Measurements from ENCODE around the gene ANXA3.
"Not testable (repeated sequence)": the region's sequence is repeated elsewhere in the genome, so short reads cannot be mapped to it uniquely, and the experiment has no call there.

- TF ChIP-seq, protein P1, sequence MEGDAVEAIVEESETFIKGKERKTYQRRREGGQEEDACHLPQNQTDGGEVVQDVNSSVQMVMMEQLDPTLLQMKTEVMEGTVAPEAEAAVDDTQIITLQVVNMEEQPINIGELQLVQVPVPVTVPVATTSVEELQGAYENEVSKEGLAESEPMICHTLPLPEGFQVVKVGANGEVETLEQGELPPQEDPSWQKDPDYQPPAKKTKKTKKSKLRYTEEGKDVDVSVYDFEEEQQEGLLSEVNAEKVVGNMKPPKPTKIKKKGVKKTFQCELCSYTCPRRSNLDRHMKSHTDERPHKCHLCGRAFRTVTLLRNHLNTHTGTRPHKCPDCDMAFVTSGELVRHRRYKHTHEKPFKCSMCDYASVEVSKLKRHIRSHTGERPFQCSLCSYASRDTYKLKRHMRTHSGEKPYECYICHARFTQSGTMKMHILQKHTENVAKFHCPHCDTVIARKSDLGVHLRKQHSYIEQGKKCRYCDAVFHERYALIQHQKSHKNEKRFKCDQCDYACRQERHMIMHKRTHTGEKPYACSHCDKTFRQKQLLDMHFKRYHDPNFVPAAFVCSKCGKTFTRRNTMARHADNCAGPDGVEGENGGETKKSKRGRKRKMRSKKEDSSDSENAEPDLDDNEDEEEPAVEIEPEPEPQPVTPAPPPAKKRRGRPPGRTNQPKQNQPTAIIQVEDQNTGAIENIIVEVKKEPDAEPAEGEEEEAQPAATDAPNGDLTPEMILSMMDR (IDR thresholded peaks at IDR 0.05), result not testable (repeated sequence)
- TF ChIP-seq EZH2 (IDR thresholded peaks at IDR 0.05; ENCODE audit: borderline replicate concordance, insufficient read depth, low read depth, low read length, poor library complexity, severe bottlenecking), result not testable (repeated sequence)
These were observed 45.3 kb upstream of the ANXA3 start for GRCh38 chr4:78506260-78506659.

All from B cell (primary cell).